Activated T-helper 17 cell treated with anti-CD3 and anti-CD28 coated beads, Interleukin-2, amount 50 U/mL, for 72 hours (primary cell): ENCODE results near the gene STX16. TPM values are rescaled to one million over a fixed set of nuclear protein-coding genes. Genes with fewer than 3 reads are reported as not detected.

Experiments used
- ATAC-seq: fragments of 150-1000 bp; cut with Tn5 transposase; replicated peaks from 2 replicates; pipeline ENCODE4 v1.10.0; 2021; ENCODE audit warnings: mild to moderate bottlenecking, moderate library complexity
- H3K27ac Mint-ChIP-seq: one replicate; pipeline ENCODE4 v1.8.0; 2022; ENCODE audit warnings: mixed read lengths
- H3K27me3 Mint-ChIP-seq: one replicate; pipeline ENCODE4 v1.8.0; 2022; ENCODE audit warnings: mixed read lengths
- H3K36me3 Mint-ChIP-seq: one replicate; pipeline ENCODE4 v1.8.0; 2022; ENCODE audit warnings: low read depth, mild to moderate bottlenecking, mixed read lengths
- H3K4me1 Mint-ChIP-seq: one replicate; pipeline ENCODE4 v1.8.0; 2022; ENCODE audit warnings: mixed read lengths
- H3K4me3 Mint-ChIP-seq: one replicate; pipeline ENCODE4 v1.8.0; 2022; ENCODE audit warnings: mild to moderate bottlenecking, mixed read lengths
- H3K9me3 Mint-ChIP-seq: one replicate; pipeline ENCODE4 v1.8.0; 2022; ENCODE audit warnings: mixed read lengths
- total RNA-seq, 2 donors: library from RNA; stranded (reverse); gene quantifications; one replicate each; pipeline ENCODE4 v1.2.3, GENCODE V29; 2022

The STX16 gene
- total RNA-seq, 2 donors from 2014 or later, result 95.3 to 130 TPM

GRCh38 chr20:58706150-58706892 lies 55.2 kb downstream of the STX16 start:
- no peak for ATAC-seq
- H3K27me3 Mint-ChIP-seq, result no peaks in the 10 kb centered on the region
- H3K27ac Mint-ChIP-seq, result no peak overlapping the region
- H3K4me3 Mint-ChIP-seq, result no peak overlapping the region
- H3K4me1 Mint-ChIP-seq, result no peaks in the 10 kb centered on the region
- H3K36me3 Mint-ChIP-seq, result peaks cover 34% of the 10 kb centered on the region
- no peaks in the 10 kb centered on the region for H3K9me3 Mint-ChIP-seq

GRCh38 chr20:58706975-58707681 lies 56.0 kb downstream of the STX16 start:
- Mint-ChIP-seq H3K36me3 (peaks cover 34% of the 10 kb centered on the region), H3K4me1 (no peaks in the 10 kb centered on the region), H3K27me3 (no peaks in the 10 kb centered on the region), H3K27ac (no peak overlapping the region), H3K9me3 (no peaks in the 10 kb centered on the region), H3K4me3 (no peak overlapping the region)
- ATAC-seq, result no peak

GRCh38 chr20:58707770-58708169 lies 56.7 kb downstream of the STX16 start:
- no peak overlapping the region for H3K27ac Mint-ChIP-seq
- no peaks in the 10 kb centered on the region for H3K9me3 Mint-ChIP-seq
- H3K36me3 Mint-ChIP-seq, result peaks cover 29% of the 10 kb centered on the region
- no peaks in the 10 kb centered on the region for H3K27me3 Mint-ChIP-seq
- H3K4me3 Mint-ChIP-seq, result no peak overlapping the region
- H3K4me1 Mint-ChIP-seq, result no peaks in the 10 kb centered on the region
- ATAC-seq, result no peak

- Mint-ChIP-seq H3K4me3 (no peak overlapping the region), H3K27ac (no peak overlapping the region), H3K27me3 (no peaks in the 10 kb centered on the region), H3K36me3 (peaks cover 22% of the 10 kb centered on the region), H3K4me1 (no peaks in the 10 kb centered on the region), H3K9me3 (no peaks in the 10 kb centered on the region)
- ATAC-seq, result no peak
Observed at GRCh38 chr20:58708246-58708931, 57.3 kb downstream of the STX16 start.

GRCh38 chr20:58709013-58709702 lies 58.1 kb downstream of the STX16 start:
- Mint-ChIP-seq H3K36me3 (peaks cover 15% of the 10 kb centered on the region), H3K4me1 (no peaks in the 10 kb centered on the region), H3K4me3 (no peak overlapping the region), H3K9me3 (no peaks in the 10 kb centered on the region), H3K27ac (no peak overlapping the region), H3K27me3 (no peaks in the 10 kb centered on the region)
- no peak for ATAC-seq

GRCh38 chr20:58709703-58710039 lies 58.6 kb downstream of the STX16 start:
- H3K36me3 Mint-ChIP-seq, result peaks cover 10% of the 10 kb centered on the region
- no peak overlapping the region for H3K27ac Mint-ChIP-seq
- H3K27me3 Mint-ChIP-seq, result no peaks in the 10 kb centered on the region
- H3K4me3 Mint-ChIP-seq, result no peak overlapping the region
- H3K4me1 Mint-ChIP-seq, result no peaks in the 10 kb centered on the region
- no peak for ATAC-seq
- H3K9me3 Mint-ChIP-seq, result no peaks in the 10 kb centered on the region

- no peaks in the 10 kb centered on the region for H3K36me3 Mint-ChIP-seq
- H3K4me1 Mint-ChIP-seq, result no peaks in the 10 kb centered on the region
- H3K27ac Mint-ChIP-seq, result no peak overlapping the region
- H3K9me3 Mint-ChIP-seq, result no peaks in the 10 kb centered on the region
- no peaks in the 10 kb centered on the region for H3K27me3 Mint-ChIP-seq
- no peak for ATAC-seq
- no peak overlapping the region for H3K4me3 Mint-ChIP-seq
Observed at GRCh38 chr20:58710481-58711265, 59.6 kb downstream of the STX16 start.

GRCh38 chr20:58711266-58712051 lies 60.4 kb downstream of the STX16 start:
- Mint-ChIP-seq H3K27ac (no peak overlapping the region), H3K27me3 (no peaks in the 10 kb centered on the region), H3K4me3 (no peak overlapping the region), H3K9me3 (no peaks in the 10 kb centered on the region), H3K36me3 (no peaks in the 10 kb centered on the region), H3K4me1 (no peaks in the 10 kb centered on the region)
- no peak for ATAC-seq

GRCh38 chr20:58712151-58712791 lies 61.2 kb downstream of the STX16 start:
- Mint-ChIP-seq H3K4me1 (no peaks in the 10 kb centered on the region), H3K9me3 (no peaks in the 10 kb centered on the region), H3K27me3 (no peaks in the 10 kb centered on the region), H3K36me3 (no peaks in the 10 kb centered on the region), H3K4me3 (no peak overlapping the region), H3K27ac (no peak overlapping the region)
- no peak for ATAC-seq

GRCh38 chr20:58712806-58713731 lies 62.0 kb downstream of the STX16 start:
- Mint-ChIP-seq H3K9me3 (no peaks in the 10 kb centered on the region), H3K27me3 (no peaks in the 10 kb centered on the region), H3K4me3 (no peak overlapping the region), H3K4me1 (no peaks in the 10 kb centered on the region), H3K36me3 (no peaks in the 10 kb centered on the region), H3K27ac (no peak overlapping the region)
- ATAC-seq, result no peak

- H3K27ac Mint-ChIP-seq, result no peak overlapping the region
- no peak for ATAC-seq
- H3K36me3 Mint-ChIP-seq, result no peaks in the 10 kb centered on the region
- H3K27me3 Mint-ChIP-seq, result no peaks in the 10 kb centered on the region
- no peak overlapping the region for H3K4me3 Mint-ChIP-seq
- no peaks in the 10 kb centered on the region for H3K4me1 Mint-ChIP-seq
- H3K9me3 Mint-ChIP-seq, result no peaks in the 10 kb centered on the region
Observed at GRCh38 chr20:58713801-58714339, 62.8 kb downstream of the STX16 start.

- H3K9me3 Mint-ChIP-seq, result no peaks in the 10 kb centered on the region
- ATAC-seq, result no peak
- no peaks in the 10 kb centered on the region for H3K27me3 Mint-ChIP-seq
- no peaks in the 10 kb centered on the region for H3K36me3 Mint-ChIP-seq
- H3K4me3 Mint-ChIP-seq, result no peak overlapping the region
- H3K4me1 Mint-ChIP-seq, result no peaks in the 10 kb centered on the region
- H3K27ac Mint-ChIP-seq, result no peak overlapping the region
Observed at GRCh38 chr20:58714340-58714922, 63.3 kb downstream of the STX16 start.
